IMR-90 (cell line): ENCODE results near the gene CFAP126. TPM values are rescaled to one million over a fixed set of nuclear protein-coding genes. Genes with fewer than 3 reads are reported as not detected.

Experiments
- ATAC-seq: fragments of 200-7000 bp; cut with Tn5 transposase; 2 replicates; pipeline ENCODE4 v1.9.1; 2020; ENCODE audit warnings: low read depth, mild to moderate bottlenecking, moderate library complexity
- BruUV-seq: library from RNA; stranded (reverse); fragments of 400-500 nt; replicated peaks from 2 replicates; lab custom pipeline; 2021; lab: Mats Ljungman, UMichigan
- CTCF ChIA-PET: fragments of 300-600 bp; formaldehyde crosslinking; extraction: SDS; loops from one replicate; lab custom pipeline; 2021; ENCODE audit warnings: antibody characterized with exemption; lab: Yijun Ruan, JAX
- POLR2A ChIA-PET: fragments of 300-600 bp; sonication (Branson Sonifier 250); formaldehyde crosslinking; loops from one replicate; lab custom pipeline; 2022; ENCODE audit warnings: antibody characterized with exemption; ENCODE audit not compliant: unreplicated experiment; lab: Charles Lee
- DNase-seq: peaks from one replicate; pipeline ENCODE4 v3.0.0; 2013
- H2AFZ ChIP-seq: replicated peaks from 2 replicates; pipeline ENCODE3; 2013; ENCODE audit warnings: low read length, mild to moderate bottlenecking; ENCODE audit not compliant: poor library complexity
- H2AK5ac ChIP-seq: 2 replicates; pipeline ENCODE4 v1.6.1; 2013; ENCODE audit warnings: low read depth, low read length, inconsistent platforms
- H2AK9ac ChIP-seq: replicated peaks from 2 replicates; pipeline ENCODE3; 2013; ENCODE audit warnings: mild to moderate bottlenecking, low read depth, low read length, moderate library complexity; ENCODE audit not compliant: poor library complexity
- H2BK120ac ChIP-seq: 2 replicates; pipeline ENCODE4 v1.6.1; 2013; ENCODE audit warnings: low read depth, low read length, inconsistent platforms
- H2BK15ac ChIP-seq: 3 replicates; pipeline ENCODE4 v1.6.1; 2013; ENCODE audit warnings: low read depth, low read length, inconsistent platforms
- H2BK20ac ChIP-seq: 2 replicates; pipeline ENCODE4 v1.6.1; 2013; ENCODE audit warnings: low read depth, mild to moderate bottlenecking, inconsistent platforms, low read length, moderate library complexity
- H2BK5ac ChIP-seq: 2 replicates; pipeline ENCODE4 v1.6.1; 2013; ENCODE audit warnings: mild to moderate bottlenecking, low read depth, low read length, inconsistent platforms; ENCODE audit not compliant: poor library complexity, severe bottlenecking
- H3K14ac ChIP-seq: replicated peaks from 2 replicates; pipeline ENCODE4 v1.6.1; 2013; ENCODE audit warnings: low read depth, low read length, inconsistent platforms
- H3K18ac ChIP-seq: 2 replicates; pipeline ENCODE4 v1.6.1; 2013; ENCODE audit warnings: low read depth, low read length, control low read depth
- H3K23ac ChIP-seq: 2 replicates; pipeline ENCODE4 v1.6.1; 2013; ENCODE audit warnings: low read depth, low read length, inconsistent platforms
- H3K27ac ChIP-seq: 2 replicates; pipeline ENCODE4 v1.5.1; 2013; ENCODE audit warnings: mild to moderate bottlenecking, control low read depth, low read length; ENCODE audit not compliant: insufficient read depth
- H3K27me3 ChIP-seq: 2 replicates; pipeline ENCODE4 v1.6.1; 2013; ENCODE audit warnings: low read length; ENCODE audit not compliant: control insufficient read depth, insufficient read depth
- H3K36me3 ChIP-seq: 2 replicates; pipeline ENCODE4 v1.6.1; 2013; ENCODE audit warnings: low read length, mixed read lengths; ENCODE audit not compliant: control insufficient read depth, insufficient read depth
- H3K4ac ChIP-seq: 2 replicates; pipeline ENCODE4 v1.6.1; 2013; ENCODE audit warnings: low read depth, low read length, inconsistent platforms
- H3K4me1 ChIP-seq: 2 replicates; pipeline ENCODE4 v1.6.1; 2013; ENCODE audit warnings: low read length, mixed read lengths; ENCODE audit not compliant: control insufficient read depth, insufficient read depth
- H3K4me2 ChIP-seq: 2 replicates; pipeline ENCODE4 v1.6.1; 2013; ENCODE audit warnings: low read depth, mild to moderate bottlenecking, control low read depth, low read length, moderate library complexity
- H3K4me3 ChIP-seq: 2 replicates; pipeline ENCODE4 v1.5.1; 2013; ENCODE audit warnings: low read depth, mild to moderate bottlenecking, control low read depth, low read length, moderate library complexity; ENCODE audit not compliant: insufficient read depth
- H3K56ac ChIP-seq: 2 replicates; pipeline ENCODE4 v1.6.1; 2013; ENCODE audit warnings: low read length, inconsistent platforms; ENCODE audit not compliant: insufficient read depth; ENCODE audit errors: extremely low read depth
- H3K79me1 ChIP-seq, 2 experiments: 2 replicates each; pipeline ENCODE4 v1.6.1; 2013; ENCODE audit warnings: low read length in 2 of 2, inconsistent platforms in 1 of 2, low read depth in 1 of 2
- H3K9ac ChIP-seq: 2 replicates; pipeline ENCODE4 v1.6.1; 2013; ENCODE audit warnings: low read depth, low read length, control low read depth
- H3K9me1 ChIP-seq: 2 replicates; pipeline ENCODE4 v1.6.1; 2013; ENCODE audit warnings: low read length, inconsistent platforms; ENCODE audit not compliant: insufficient read depth
- H3K9me3 ChIP-seq: 2 replicates; pipeline ENCODE4 v1.6.1; 2013; ENCODE audit warnings: low read length; ENCODE audit not compliant: control insufficient read depth, insufficient read depth
- H4K20me1 ChIP-seq: 2 replicates; pipeline ENCODE4 v1.6.1; 2013; ENCODE audit warnings: low read length, inconsistent platforms; ENCODE audit not compliant: insufficient read depth
- H4K5ac ChIP-seq: 2 replicates; pipeline ENCODE4 v1.6.1; 2013; ENCODE audit warnings: mild to moderate bottlenecking, low read depth, low read length, control low read depth
- H4K8ac ChIP-seq, 2 experiments: 2 replicates each; pipeline ENCODE4 v1.6.1; 2013; ENCODE audit warnings: low read depth in 2 of 2, low read length in 2 of 2, control low read depth in 1 of 2, inconsistent platforms in 1 of 2
- H4K91ac ChIP-seq: 2 replicates; pipeline ENCODE4 v1.6.1; 2013; ENCODE audit warnings: low read depth, low read length, inconsistent platforms; ENCODE audit not compliant: insufficient read depth
- CTCF ChIP-seq: conservative IDR thresholded peaks from 2 replicates; pipeline ENCODE4 v1.5.1; 2012; ENCODE audit warnings: mild to moderate bottlenecking, low read depth, low read length, improper control_type of control experiment
- dilution Hi-C: fragments of 300-500 bp; cut with HindIII; formaldehyde crosslinking; loops from one replicate; pipeline ENCODE4 v1.14.3; 2018; ENCODE audit warnings: low sequenced_read_pairs; ENCODE audit not compliant: unreplicated experiment
- in situ Hi-C: fragments of 300-500 bp; cut with MboI; formaldehyde crosslinking; loops from 3 replicates; pipeline ENCODE4 v1.14.3; 2019; ENCODE audit warnings: low sequenced_read_pairs, inconsistent platforms, mixed read lengths
- intact Hi-C: fragments of 100-400 bp; cut with micrococcal nuclease; formaldehyde crosslinking; loops from 2 replicates; pipeline ENCODE4 v1.10.0; 2022
- polyA plus RNA-seq, 3 experiments: library from polyadenylated mRNA; depleted of rRNA; stranded (reverse); fragments of >200 nt; gene quantifications; 2 replicates each; pipeline ENCODE4 v1.2.3, GENCODE V29; 2012; ENCODE audit warnings: low replicate concordance in 1 of 3
- total RNA-seq: library from RNA; depleted of rRNA; stranded (reverse); fragments of >200 nt; gene quantifications from 2 replicates; pipeline ENCODE4 v1.2.3, GENCODE V29; 2012

CFAP126 gene
- total and polyA plus RNA-seq, 2 of the 4 experiments (the other 2 are of a cell fraction): not detected

- no peak overlapping the region for H3K4ac ChIP-seq
- BruUV-seq: no TSS peak
- H2BK120ac ChIP-seq: no peak overlapping the region
- ATAC-seq (no peak), DNase-seq (no peak)
- intact Hi-C loops: no loop called here
- no peak overlapping the region for H3K18ac ChIP-seq
- H3K4me2 ChIP-seq: no peak overlapping the region
- no peak overlapping the region for H3K56ac ChIP-seq
- no peaks in the 10 kb centered on the region for H4K20me1 ChIP-seq
- H3K79me1 ChIP-seq: peaks cover 0 to 4% of the 10 kb centered on the region in 2 experiments; a peak in 1 of 4 replicates
- H2BK5ac ChIP-seq: no peak overlapping the region
- CTCF ChIA-PET: no interaction called here
- H3K9ac ChIP-seq: no peak overlapping the region
- no peak overlapping the region for H4K8ac ChIP-seq
- H4K91ac ChIP-seq: no peak overlapping the region
- H2BK15ac ChIP-seq: no peak overlapping the region
- no peak overlapping the region for H3K14ac ChIP-seq
- no peak overlapping the region for H4K5ac ChIP-seq
- no peaks in the 10 kb centered on the region for H3K9me3 ChIP-seq
- POLR2A ChIA-PET: no interaction called here
- H2AFZ ChIP-seq: no peak overlapping the region
- H3K4me3 ChIP-seq: no peak overlapping the region
- H2BK20ac ChIP-seq: no peak overlapping the region
- no peak overlapping the region for H3K27ac ChIP-seq
- 0 out of 2 replicates have a peak, but pooled peaks cover 4% of the 10 kb centered on the region for H3K9me1 ChIP-seq
- H3K4me1 ChIP-seq: no peaks in the 10 kb centered on the region
- no peak overlapping the region for H2AK9ac ChIP-seq
- dilution Hi-C loops: no loop called here
- no peak for TF ChIP-seq CTCF
- H3K27me3 ChIP-seq: no peaks in the 10 kb centered on the region
- peaks cover 13% of the 10 kb centered on the region for H3K36me3 ChIP-seq
- no peak overlapping the region for H2AK5ac ChIP-seq
- in situ Hi-C loops: no loop called here
- H3K23ac ChIP-seq: no peak overlapping the region
Measured at GRCh38 chr1:161365207-161365606, 2.5 kb downstream of the CFAP126 start.
